Loucy (cell line): ENCODE measurements around the gene ABHD2.

Experiments
- CTCF ChIP-seq: fragments of 200-600 bp; sonication (generic); conservative IDR thresholded peaks from 2 replicates; pipeline ENCODE4 v1.5.1; 2014; ENCODE audit warnings: mild to moderate bottlenecking, antibody characterized with exemption, low read length
- EZH2phosphoT487 ChIP-seq: fragments of 200-600 bp; IDR thresholded peaks from 2 replicates; pipeline ENCODE4 v1.6.1; 2018; ENCODE audit warnings: antibody characterized with exemption, mild to moderate bottlenecking, moderate library complexity, borderline replicate concordance

DNA sequence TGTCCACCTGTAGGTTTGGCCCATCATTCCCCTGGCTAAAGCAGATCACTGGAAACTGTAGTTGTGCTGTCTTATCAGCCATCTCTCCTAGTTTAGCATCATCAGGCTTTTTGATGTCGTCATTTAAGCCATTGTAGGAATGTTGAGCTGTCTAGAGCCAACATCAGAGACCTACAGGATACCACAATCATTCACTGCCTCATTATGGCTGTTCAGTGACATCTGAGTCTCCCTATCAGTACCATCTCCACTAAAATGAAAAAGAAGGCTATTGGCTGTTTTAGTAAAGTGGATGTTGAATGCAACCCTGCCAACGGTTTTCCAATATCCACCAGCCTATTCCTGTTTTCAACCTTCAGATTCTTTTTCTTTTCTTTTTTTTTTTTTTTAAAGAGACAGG lies 103.9 kb downstream of the ABHD2 start:
- TF ChIP-seq CTCF: no peak
- no peak for TF ChIP-seq EZH2phosphoT487
